ENCODE results near the gene RNF138.

Gene RNF138

GRCh38 chr18:32074206-32074605 lies 17.5 kb upstream of the RNF138 start:
- Histone ChIP-seq H3K4me2 (ENCODE audit: low read length) (no peak overlapping the region), H3K27ac (ENCODE audit: low read depth, low read length) (no peak overlapping the region), H3K9me3 (ENCODE audit: control insufficient read depth, insufficient read depth, low read length) (no peaks in the 10 kb centered on the region), H3K27me3 (ENCODE audit: control insufficient read depth, low read length) (peaks cover 6% of the 10 kb centered on the region; the same call in 1 of the 2 replicates), H3K36me3 (ENCODE audit: control insufficient read depth, low read length) (no peaks in the 10 kb centered on the region), H3K79me2 (ENCODE audit: control insufficient read depth, low read length) (no peaks in the 10 kb centered on the region), H3K4me3 (ENCODE audit: low read length) (no peak overlapping the region), H3K4me1 (ENCODE audit: control insufficient read depth, low read length) (no peaks in the 10 kb centered on the region), H4K20me1 (ENCODE audit: control insufficient read depth, insufficient read depth, low read depth, low read length) (no peaks in the 10 kb centered on the region), H3F3A (ENCODE audit: control insufficient read depth, insufficient read depth) (no peaks in the 10 kb centered on the region), H3K9me2 (replicated peaks; ENCODE audit: control insufficient read depth, low read length) (no peaks in the 10 kb centered on the region)
- TF ChIP-seq CTCF (IDR thresholded peaks at IDR 0.05; ENCODE audit: low read depth, low read length, poor library complexity, severe bottlenecking) (no peak), EZH2phosphoT487 (IDR thresholded peaks at IDR 0.05; ENCODE audit: borderline replicate concordance, low read length) (no peak)

GRCh38 chr18:32078845-32079244 lies 12.8 kb upstream of the RNF138 start:
- peaks cover 6% of the 10 kb centered on the region for H3K27me3 ChIP-seq (ENCODE audit: control insufficient read depth, low read length)
- no peaks in the 10 kb centered on the region for H3K36me3 ChIP-seq (ENCODE audit: control insufficient read depth, low read length)
- H3F3A ChIP-seq (ENCODE audit: control insufficient read depth, insufficient read depth): no peaks in the 10 kb centered on the region
- no peak overlapping the region for H3K27ac ChIP-seq (ENCODE audit: low read depth, low read length)
- H3K4me2 ChIP-seq (ENCODE audit: low read length): no peak overlapping the region
- no peaks in the 10 kb centered on the region for H3K79me2 ChIP-seq (ENCODE audit: control insufficient read depth, low read length)
- H3K9me3 ChIP-seq (ENCODE audit: control insufficient read depth, insufficient read depth, low read length): no peaks in the 10 kb centered on the region
- no peaks in the 10 kb centered on the region for H3K9me2 ChIP-seq (replicated peaks; ENCODE audit: control insufficient read depth, low read length)
- H3K4me1 ChIP-seq (ENCODE audit: control insufficient read depth, low read length): no peaks in the 10 kb centered on the region
- H4K20me1 ChIP-seq (ENCODE audit: control insufficient read depth, insufficient read depth, low read depth, low read length): no peaks in the 10 kb centered on the region
- H3K4me3 ChIP-seq (ENCODE audit: low read length): no peak overlapping the region
- TF ChIP-seq EZH2phosphoT487 (IDR thresholded peaks at IDR 0.05; ENCODE audit: borderline replicate concordance, low read length): no peak
- no peak for TF ChIP-seq CTCF (IDR thresholded peaks at IDR 0.05; ENCODE audit: low read depth, low read length, poor library complexity, severe bottlenecking)

DNA sequence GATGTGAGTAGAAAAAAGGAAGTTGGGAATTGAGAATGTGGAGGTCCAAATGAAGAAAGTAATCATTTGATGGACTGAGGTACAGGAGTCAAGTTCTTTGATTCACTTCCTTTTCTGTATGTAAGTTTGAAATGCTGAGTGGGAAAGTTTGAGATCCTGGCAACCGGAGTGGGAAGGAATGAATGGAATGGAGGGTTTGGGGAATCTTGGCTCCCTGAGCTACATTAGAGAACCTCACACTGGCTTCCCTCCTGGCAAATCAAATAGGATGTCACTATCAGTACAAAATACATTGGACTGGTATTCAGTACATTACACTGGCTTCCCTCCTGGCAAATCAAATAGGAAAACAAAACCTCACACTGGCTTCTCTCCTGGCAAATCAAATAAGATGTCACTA lies 9.8 kb upstream of the RNF138 start:
- no peaks in the 10 kb centered on the region for H3K9me2 ChIP-seq (replicated peaks; ENCODE audit: control insufficient read depth, low read length)
- H3K79me2 ChIP-seq (ENCODE audit: control insufficient read depth, low read length): no peaks in the 10 kb centered on the region
- TF ChIP-seq CTCF (IDR thresholded peaks at IDR 0.05; ENCODE audit: low read depth, low read length, poor library complexity, severe bottlenecking) (no peak), EZH2phosphoT487 (IDR thresholded peaks at IDR 0.05; ENCODE audit: borderline replicate concordance, low read length) (no peak)
- H3K36me3 ChIP-seq (ENCODE audit: control insufficient read depth, low read length): no peaks in the 10 kb centered on the region
- H3K9me3 ChIP-seq (ENCODE audit: control insufficient read depth, insufficient read depth, low read length): no peaks in the 10 kb centered on the region
- no peak overlapping the region for H3K4me3 ChIP-seq (ENCODE audit: low read length)
- H4K20me1 ChIP-seq (ENCODE audit: control insufficient read depth, insufficient read depth, low read depth, low read length): no peaks in the 10 kb centered on the region
- H3F3A ChIP-seq (ENCODE audit: control insufficient read depth, insufficient read depth): no peaks in the 10 kb centered on the region
- no peak overlapping the region for H3K4me2 ChIP-seq (ENCODE audit: low read length)
- H3K4me1 ChIP-seq (ENCODE audit: control insufficient read depth, low read length): peaks cover 10% of the 10 kb centered on the region
- no peak overlapping the region for H3K27ac ChIP-seq (ENCODE audit: low read depth, low read length)
- peaks cover 3% of the 10 kb centered on the region for H3K27me3 ChIP-seq (ENCODE audit: control insufficient read depth, low read length)

DNA sequence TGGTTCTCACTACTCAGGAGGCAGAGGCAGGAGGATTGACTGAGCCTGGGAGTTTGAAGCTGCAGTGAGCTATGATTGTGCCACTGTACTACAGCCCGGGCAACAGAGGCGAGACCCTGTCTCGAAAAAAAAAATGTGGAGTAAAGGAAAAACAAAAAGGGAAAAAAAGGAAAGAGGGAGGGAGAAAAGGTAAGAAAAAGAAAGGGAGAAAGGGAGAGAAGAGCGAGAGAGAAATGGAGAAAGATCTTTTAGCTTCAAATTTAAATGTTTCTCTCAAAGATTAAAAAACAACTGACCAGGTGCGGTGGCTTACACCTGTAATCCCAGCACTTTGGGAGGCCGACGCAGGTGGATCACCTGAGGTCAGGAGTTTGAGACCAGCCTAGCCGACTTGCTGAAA lies 7.9 kb upstream of the RNF138 start:
- no peak overlapping the region for H3K4me3 ChIP-seq (ENCODE audit: low read length)
- TF ChIP-seq EZH2phosphoT487 (IDR thresholded peaks at IDR 0.05; ENCODE audit: borderline replicate concordance, low read length): no peak
- no peak for TF ChIP-seq CTCF (IDR thresholded peaks at IDR 0.05; ENCODE audit: low read depth, low read length, poor library complexity, severe bottlenecking)
- no peaks in the 10 kb centered on the region for H3F3A ChIP-seq (ENCODE audit: control insufficient read depth, insufficient read depth)
- H3K4me2 ChIP-seq (ENCODE audit: low read length): no peak overlapping the region
- no peaks in the 10 kb centered on the region for H4K20me1 ChIP-seq (ENCODE audit: control insufficient read depth, insufficient read depth, low read depth, low read length)
- no peaks in the 10 kb centered on the region for H3K79me2 ChIP-seq (ENCODE audit: control insufficient read depth, low read length)
- peaks cover 10% of the 10 kb centered on the region for H3K4me1 ChIP-seq (ENCODE audit: control insufficient read depth, low read length)
- H3K27me3 ChIP-seq (ENCODE audit: control insufficient read depth, low read length): peaks cover 3% of the 10 kb centered on the region
- no peaks in the 10 kb centered on the region for H3K36me3 ChIP-seq (ENCODE audit: control insufficient read depth, low read length)
- H3K27ac ChIP-seq (ENCODE audit: low read depth, low read length): no peak overlapping the region
- no peaks in the 10 kb centered on the region for H3K9me3 ChIP-seq (ENCODE audit: control insufficient read depth, insufficient read depth, low read length)
- no peaks in the 10 kb centered on the region for H3K9me2 ChIP-seq (replicated peaks; ENCODE audit: control insufficient read depth, low read length)
